H1 (cell line): ENCODE measurements around the gene KDM4E. TPM values are rescaled to one million over a fixed set of nuclear protein-coding genes. Genes with fewer than 3 reads are reported as not detected.

Experiments
- CTCF ChIA-PET: fragments of 300-600 bp; sonication (Branson Sonifier 250); formaldehyde crosslinking; loops from one replicate; lab custom pipeline; 2021; ENCODE audit not compliant: partially characterized antibody; lab: Charles Lee
- POLR2A ChIA-PET: fragments of 300-600 bp; sonication (Branson Sonifier 250); formaldehyde crosslinking; loops from one replicate; lab custom pipeline; 2021; ENCODE audit warnings: inconsistent platforms; ENCODE audit not compliant: partially characterized antibody; lab: Charles Lee
- DNase-seq, 2 experiments: peaks; one replicate each; pipeline versions ENCODE4 v3.0.0 to v3.0.0-alpha.2; 2010 to 2022; ENCODE audit warnings: low spot score in 2 of 2, low read depth in 1 of 2, mixed read lengths in 1 of 2
- FAIRE-seq: peaks from 2 replicates; lab custom pipeline; 2011; peaks lifted over from hg19 to GRCh38; lab: Jason Lieb, UNC
- H2AFZ ChIP-seq: 2 replicates; pipeline ENCODE4 v1.8.1; 2012; ENCODE audit warnings: low read length, inconsistent platforms
- H2AK5ac ChIP-seq: 2 replicates; pipeline ENCODE4 v1.6.1; 2013; ENCODE audit warnings: low read depth, low read length
- H2BK120ac ChIP-seq: replicated peaks from 2 replicates; pipeline ENCODE3; 2013; ENCODE audit warnings: low read depth, low read length, inconsistent platforms
- H2BK12ac ChIP-seq: 2 replicates; pipeline ENCODE4 v1.6.1; 2013; ENCODE audit warnings: low read depth, low read length
- H2BK15ac ChIP-seq: 2 replicates; pipeline ENCODE4 v1.6.1; 2013; ENCODE audit warnings: low read length
- H2BK20ac ChIP-seq: 2 replicates; pipeline ENCODE4 v1.6.1; 2013; ENCODE audit warnings: low read length
- H2BK5ac ChIP-seq: 2 replicates; pipeline ENCODE4 v1.6.1; 2013; ENCODE audit warnings: low read depth, low read length
- H3K14ac ChIP-seq: 2 replicates; pipeline ENCODE4 v1.6.1; 2013; ENCODE audit warnings: inconsistent platforms; ENCODE audit not compliant: insufficient read length
- H3K18ac ChIP-seq: 2 replicates; pipeline ENCODE4 v1.6.1; 2013; ENCODE audit warnings: low read length; ENCODE audit errors: extremely low read depth
- H3K23ac ChIP-seq: 2 replicates; pipeline ENCODE4 v1.6.1; 2013; ENCODE audit warnings: inconsistent platforms; ENCODE audit not compliant: insufficient read length
- H3K23me2 ChIP-seq: 2 replicates; pipeline ENCODE4 v1.6.1; 2013; ENCODE audit warnings: low read depth, low read length
- H3K27ac ChIP-seq: 2 replicates; pipeline ENCODE4 v1.6.1; 2011; ENCODE audit warnings: low read depth, low read length, inconsistent platforms
- H3K27me3 ChIP-seq, 4 experiments: replicated peaks in 1 of 4; 1 replicate in 1 of 4; 2 replicates in 3 of 4; pipeline versions ENCODE4 v1.6.1 to v1.8.1; 2011 to 2013; ENCODE audit warnings: low read length in 3 of 4, mild to moderate bottlenecking in 3 of 4, inconsistent platforms in 2 of 4, mixed read lengths in 2 of 4, moderate library complexity in 1 of 4; ENCODE audit not compliant: control insufficient read depth in 3 of 4, insufficient read depth in 3 of 4; ENCODE audit errors: extremely low read depth in 1 of 4
- H3K36me3 ChIP-seq, 4 experiments: 2 replicates each; pipeline versions ENCODE4 v1.6.1 to v1.8.1; 2011 to 2013; ENCODE audit warnings: mild to moderate bottlenecking in 4 of 4, low read length in 3 of 4, moderate library complexity in 2 of 4, control low read depth in 1 of 4, inconsistent platforms in 1 of 4; ENCODE audit not compliant: insufficient read depth in 4 of 4, control insufficient read depth in 2 of 4
- H3K4ac ChIP-seq: replicated peaks from 2 replicates; pipeline ENCODE3; 2013; ENCODE audit warnings: low read length, low read depth, mixed read lengths, inconsistent platforms; ENCODE audit not compliant: insufficient read length
- H3K4me1 ChIP-seq, 4 experiments: replicated peaks in 1 of 4; 1 replicate in 1 of 4; 2 replicates in 3 of 4; pipeline versions ENCODE4 v1.6.1 to v1.8.1; 2011 to 2013; ENCODE audit warnings: low read length in 3 of 4, inconsistent platforms in 2 of 4, mixed read lengths in 1 of 4; ENCODE audit not compliant: insufficient read depth in 4 of 4, control insufficient read depth in 3 of 4
- H3K4me2 ChIP-seq, 2 experiments: 2 replicates each; pipeline versions ENCODE4 v1.6.1 to v1.8.1; 2011 to 2013; ENCODE audit warnings: low read depth in 2 of 2, low read length in 2 of 2, control low read depth in 1 of 2, inconsistent platforms in 1 of 2, mild to moderate bottlenecking in 1 of 2; ENCODE audit not compliant: insufficient read depth in 1 of 2
- H3K4me3 ChIP-seq, 4 experiments: fragments of 200-600, 300-600 bp in 1 of 4; sonication (generic), shearing (Covaris generic), sonication (Bioruptor Twin) in 1 of 4; 2 replicates each; pipeline versions ENCODE4 v1.5.1 to v1.8.1; 2011 to 2016; ENCODE audit warnings: low read length in 4 of 4, low read depth in 3 of 4, control low read depth in 2 of 4, inconsistent platforms in 2 of 4, mild to moderate bottlenecking in 2 of 4, mixed read lengths in 1 of 4, moderate library complexity in 1 of 4; ENCODE audit not compliant: insufficient read depth in 2 of 4; ENCODE audit errors: extremely low read depth in 1 of 4
- H3K56ac ChIP-seq: replicated peaks from 2 replicates; pipeline ENCODE3; 2013; ENCODE audit warnings: low read depth, mild to moderate bottlenecking, mixed read lengths, low read length, inconsistent platforms; ENCODE audit not compliant: insufficient read length
- H3K79me1 ChIP-seq: 2 replicates; pipeline ENCODE4 v1.6.1; 2013; ENCODE audit warnings: low read depth, low read length, control low read depth
- H3K79me2 ChIP-seq, 2 experiments: 2 replicates each; pipeline versions ENCODE4 v1.6.1 to v1.8.1; 2012 to 2013; ENCODE audit warnings: low read length in 2 of 2, mild to moderate bottlenecking in 2 of 2, inconsistent platforms in 1 of 2; ENCODE audit not compliant: insufficient read depth in 2 of 2, control insufficient read depth in 1 of 2
- H3K9ac ChIP-seq, 4 experiments: replicated peaks in 1 of 4; 1 replicate in 1 of 4; 2 replicates in 3 of 4; pipeline versions ENCODE4 v1.6.1 to v1.8.1; 2011 to 2013; ENCODE audit warnings: low read depth in 3 of 4, low read length in 3 of 4, control low read depth in 2 of 4, mild to moderate bottlenecking in 2 of 4, moderate library complexity in 2 of 4, inconsistent platforms in 1 of 4; ENCODE audit errors: extremely low read depth in 1 of 4
- H3K9me3 ChIP-seq, 2 experiments: 2 replicates each; pipeline versions ENCODE4 v1.6.1 to v1.8.1; 2012 to 2013; ENCODE audit warnings: mild to moderate bottlenecking in 2 of 2, moderate library complexity in 2 of 2, control low read depth in 1 of 2, inconsistent platforms in 1 of 2, low read depth in 1 of 2, low read length in 1 of 2, mixed read lengths in 1 of 2; ENCODE audit not compliant: insufficient read depth in 2 of 2
- H4K20me1 ChIP-seq, 2 experiments: replicated peaks in 1 of 2; 2 replicates each; pipeline versions ENCODE3 to v1.8.1; 2011 to 2013; ENCODE audit warnings: inconsistent platforms in 2 of 2, low read length in 2 of 2, mild to moderate bottlenecking in 1 of 2; ENCODE audit not compliant: insufficient read depth in 2 of 2, control insufficient read depth in 1 of 2
- H4K5ac ChIP-seq: 2 replicates; pipeline ENCODE4 v1.6.1; 2013; ENCODE audit warnings: low read length, low read depth, mixed read lengths, inconsistent platforms; ENCODE audit not compliant: insufficient read length
- H4K8ac ChIP-seq: 2 replicates; pipeline ENCODE4 v1.8.0; 2013; ENCODE audit warnings: mild to moderate bottlenecking, moderate library complexity, low read length, inconsistent platforms; ENCODE audit not compliant: insufficient read depth; ENCODE audit errors: extremely low read depth
- H4K91ac ChIP-seq: replicated peaks from 2 replicates; pipeline ENCODE3; 2013; ENCODE audit warnings: low read length, mixed read lengths, inconsistent platforms; ENCODE audit not compliant: insufficient read length
- ASH2L ChIP-seq: fragments of 200-600, 300-600 bp; sonication (generic); IDR thresholded peaks from one replicate; pipeline ENCODE4 v1.7.1; 2017; ENCODE audit warnings: low read length
- CEBPB ChIP-seq: IDR thresholded peaks from 2 replicates; pipeline ENCODE4 v1.6.1; 2012; ENCODE audit warnings: low read depth, low read length
- HDAC2 ChIP-seq, 2 experiments: fragments of 300-600 bp in 1 of 2; sonication (generic) in 1 of 2; IDR thresholded peaks; 2 replicates each; pipeline ENCODE4 v1.6.1; 2011 to 2012; ENCODE audit warnings: low read depth in 2 of 2, low read length in 2 of 2, mild to moderate bottlenecking in 2 of 2, moderate library complexity in 2 of 2, borderline replicate concordance in 1 of 2, inconsistent platforms in 1 of 2
- KDM5A ChIP-seq: fragments of 200-600 bp; IDR thresholded peaks from 2 replicates; pipeline ENCODE4 v1.7.1; 2012; ENCODE audit warnings: mild to moderate bottlenecking, low read length, inconsistent platforms, mixed read lengths
- RBBP5 ChIP-seq: IDR thresholded peaks from 2 replicates; pipeline ENCODE4 v1.7.1; 2012; ENCODE audit warnings: low read depth, mild to moderate bottlenecking, inconsistent platforms, low read length, moderate library complexity, borderline replicate concordance
- RFX5 ChIP-seq: IDR thresholded peaks from 2 replicates; pipeline ENCODE4 v1.6.1; 2011; ENCODE audit warnings: low read depth, low read length, improper control_type of control experiment, borderline replicate concordance
- SIN3A ChIP-seq, 2 experiments: IDR thresholded peaks in 1 of 2; conservative IDR thresholded peaks in 1 of 2; 2 replicates each; pipeline ENCODE4 v1.6.1; 2011 to 2012; ENCODE audit warnings: low read length in 2 of 2, improper control_type of control experiment in 1 of 2, low read depth in 1 of 2, mild to moderate bottlenecking in 1 of 2
- SIRT6 ChIP-seq: IDR thresholded peaks from one replicate; pipeline ENCODE4 v1.7.1; 2012; ENCODE audit warnings: low read length, inconsistent platforms
- SIX5 ChIP-seq: IDR thresholded peaks from 2 replicates; pipeline ENCODE4 v1.6.1; 2011; ENCODE audit warnings: mild to moderate bottlenecking, low read depth, low read length
- TAF1 ChIP-seq: IDR thresholded peaks from 2 replicates; pipeline ENCODE4 v1.6.1; 2011; ENCODE audit warnings: mild to moderate bottlenecking, low read depth, low read length
- YY1 ChIP-seq: IDR thresholded peaks from 2 replicates; pipeline ENCODE4 v1.6.1; 2011; ENCODE audit warnings: low read depth, mild to moderate bottlenecking, low read length
- polyA plus RNA-seq, 7 experiments: library from polyadenylated mRNA; depleted of rRNA in 3 of 7; stranded (reverse) in 5 of 7; unstranded in 2 of 7; fragments of >200 nt in 5 of 7; fragments of 200-250 nt in 2 of 7; gene quantifications; 1 replicate in 5 of 7; 2 replicates in 1 of 7; 4 replicates in 1 of 7; pipeline versions ENCODE4 v1.2.1 to v1.2.3, GENCODE V29; 2011 to 2013; ENCODE audit warnings: missing spikeins in 2 of 7, mixed read lengths in 2 of 7
- total RNA-seq: library from RNA; stranded (reverse); fragmentation: NEBNext Ultra II Directional; extraction: Animal tissue kit (Norgen Biotek cat#: 25700); gene quantifications from 2 replicates; pipeline ENCODE4 v1.2.1, GENCODE V29; 2021

The KDM4E gene
- total and polyA plus RNA-seq, 2 of the 8 experiments (the other 6 are each of a cell fraction or from before 2014, with no cell fraction given): not detected

- DNase-seq: no peak
- CTCF ChIA-PET: interaction anchor here (0.8 to 1.8 kb wide), 4 partner anchors 10 to 76 kb away, joined by 3 to 4 read pairs (median 4); partner anchors contain the start of gene SRSF8
- FAIRE-seq: no peak
- TF ChIP-seq CEBPB: no peak
- no peak for TF ChIP-seq SIRT6
- no peak for TF ChIP-seq RBBP5
- no peak for TF ChIP-seq SIX5
- TF ChIP-seq KDM5A: no peak
- TF ChIP-seq SIN3A (conservative IDR thresholded peaks at IDR 0.05 in 1 of 2, IDR thresholded peaks at IDR 0.05 in 1 of 2; ENCODE audit: low read depth in 1 of 2, low read length in 2 of 2): no peak
- TF ChIP-seq RFX5: no peak
- TF ChIP-seq TAF1: no peak
- no peak for TF ChIP-seq HDAC2 (IDR thresholded peaks at IDR 0.05; ENCODE audit: borderline replicate concordance in 1 of 2, low read depth in 2 of 2, low read length in 2 of 2)
- no peak for TF ChIP-seq YY1
- no peak for TF ChIP-seq ASH2L
Measured at GRCh38 chr11:95076981-95077380, 51.9 kb downstream of the KDM4E start.

More at GRCh38 chr11:95076981-95077380, 51.9 kb downstream of the KDM4E start:
- Histone ChIP-seq H3K14ac (no peak overlapping the region), H3K79me2 (no peaks in the 10 kb centered on the region), H2BK5ac (no peak overlapping the region), H2BK20ac (no peak overlapping the region), H3K4me2 (no peak overlapping the region), H3K56ac (no peak overlapping the region), H3K18ac (no peak overlapping the region), H3K9me3 (no peaks in the 10 kb centered on the region), H2AK5ac (no peak overlapping the region), H3K23ac (no peak overlapping the region), H2BK15ac (no peak overlapping the region), H4K5ac (no peak overlapping the region), H2BK12ac (no peak overlapping the region), H3K4me3 (no peak overlapping the region), H3K27me3 (no peaks in the 10 kb centered on the region), H3K9ac (no peak overlapping the region), H3K4ac (no peak overlapping the region), H4K20me1 (no peaks in the 10 kb centered on the region), H3K27ac (no peak overlapping the region), H4K91ac (no peak overlapping the region), H3K4me1 (peaks cover 0 to 2% (median under 1%) of the 10 kb centered on the region in 4 experiments; a peak in 1 of 7 replicates), H4K8ac (no peak overlapping the region), H3K36me3 (no peaks in the 10 kb centered on the region), H3K23me2 (no peaks in the 10 kb centered on the region), H2BK120ac (no peak overlapping the region), H3K79me1 (no peaks in the 10 kb centered on the region), H2AFZ (no peak overlapping the region)
- POLR2A ChIA-PET: interaction anchor here (1.7 to 2.7 kb wide), 2 partner anchors 9 to 10 kb away, joined by 6 to 13 read pairs; partner anchors contain the start of gene SRSF8
